Amniotic epithelial cell (primary cell): Measurements from ENCODE around the gene IL6.
A peak's percentile ranks its signal among the peaks of the same experiment; 100 is the strongest.
"Not testable (repeated sequence)": the region's sequence is repeated elsewhere in the genome, so short reads cannot be mapped to it uniquely, and the experiment has no call there.

ENCODE experiments used
- DNase-seq: peaks from one replicate; pipeline ENCODE4 v3.0.0-alpha.2; 2010; ENCODE audit warnings: low read depth

The IL6 gene

DNA sequence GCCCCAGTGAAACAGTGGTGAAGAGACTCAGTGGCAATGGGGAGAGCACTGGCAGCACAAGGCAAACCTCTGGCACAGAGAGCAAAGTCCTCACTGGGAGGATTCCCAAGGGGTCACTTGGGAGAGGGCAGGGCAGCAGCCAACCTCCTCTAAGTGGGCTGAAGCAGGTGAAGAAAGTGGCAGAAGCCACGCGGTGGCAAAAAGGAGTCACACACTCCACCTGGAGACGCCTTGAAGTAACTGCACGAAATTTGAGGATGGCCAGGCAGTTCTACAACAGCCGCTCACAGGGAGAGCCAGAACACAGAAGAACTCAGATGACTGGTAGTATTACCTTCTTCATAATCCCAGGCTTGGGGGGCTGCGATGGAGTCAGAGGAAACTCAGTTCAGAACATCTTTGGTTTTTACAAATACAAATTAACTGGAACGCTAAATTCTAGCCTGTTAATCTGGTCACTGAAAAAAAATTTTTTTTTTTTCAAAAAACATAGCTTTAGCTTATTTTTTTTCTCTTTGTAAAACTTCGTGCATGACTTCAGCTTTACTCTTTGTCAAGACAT is 574 bp upstream of the IL6 start:
- peak; percentile 63 for DNase-seq

DNA sequence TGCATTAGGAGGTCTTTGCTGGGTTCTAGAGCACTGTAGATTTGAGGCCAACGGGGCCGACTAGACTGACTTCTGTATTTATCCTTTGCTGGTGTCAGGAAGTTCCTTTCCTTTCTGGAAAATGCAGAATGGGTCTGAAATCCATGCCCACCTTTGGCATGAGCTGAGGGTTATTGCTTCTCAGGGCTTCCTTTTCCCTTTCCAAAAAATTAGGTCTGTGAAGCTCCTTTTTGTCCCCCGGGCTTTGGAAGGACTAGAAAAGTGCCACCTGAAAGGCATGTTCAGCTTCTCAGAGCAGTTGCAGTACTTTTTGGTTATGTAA is 675 bp downstream of the IL6 start:
- DNase-seq: no peak

DNA sequence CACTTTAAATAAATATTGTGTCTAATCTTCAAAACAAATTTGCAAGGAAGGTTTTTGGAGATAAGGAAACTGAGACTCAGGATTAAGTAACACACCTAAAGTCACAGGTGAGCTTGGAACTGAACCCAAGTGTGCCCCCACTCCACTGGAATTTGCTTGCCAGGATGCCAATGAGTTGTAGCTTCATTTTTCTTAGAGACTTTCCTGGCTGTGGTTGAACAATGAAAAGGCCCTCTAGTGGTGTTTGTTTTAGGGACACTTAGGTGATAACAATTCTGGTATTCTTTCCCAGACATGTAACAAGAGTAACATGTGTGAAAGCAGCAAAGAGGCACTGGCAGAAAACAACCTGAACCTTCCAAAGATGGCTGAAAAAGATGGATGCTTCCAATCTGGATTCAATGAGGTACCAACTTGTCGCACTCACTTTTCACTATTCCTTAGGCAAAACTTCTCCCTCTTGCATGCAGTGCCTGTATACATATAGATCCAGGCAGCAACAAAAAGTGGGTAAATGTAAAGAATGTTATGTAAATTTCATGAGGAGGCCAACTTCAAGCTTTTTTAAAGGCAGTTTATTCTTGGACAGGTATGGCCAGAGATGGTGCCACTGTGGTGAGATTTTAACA is 1.5 kb downstream of the IL6 start:
- peak; percentile 34 for DNase-seq

DNA sequence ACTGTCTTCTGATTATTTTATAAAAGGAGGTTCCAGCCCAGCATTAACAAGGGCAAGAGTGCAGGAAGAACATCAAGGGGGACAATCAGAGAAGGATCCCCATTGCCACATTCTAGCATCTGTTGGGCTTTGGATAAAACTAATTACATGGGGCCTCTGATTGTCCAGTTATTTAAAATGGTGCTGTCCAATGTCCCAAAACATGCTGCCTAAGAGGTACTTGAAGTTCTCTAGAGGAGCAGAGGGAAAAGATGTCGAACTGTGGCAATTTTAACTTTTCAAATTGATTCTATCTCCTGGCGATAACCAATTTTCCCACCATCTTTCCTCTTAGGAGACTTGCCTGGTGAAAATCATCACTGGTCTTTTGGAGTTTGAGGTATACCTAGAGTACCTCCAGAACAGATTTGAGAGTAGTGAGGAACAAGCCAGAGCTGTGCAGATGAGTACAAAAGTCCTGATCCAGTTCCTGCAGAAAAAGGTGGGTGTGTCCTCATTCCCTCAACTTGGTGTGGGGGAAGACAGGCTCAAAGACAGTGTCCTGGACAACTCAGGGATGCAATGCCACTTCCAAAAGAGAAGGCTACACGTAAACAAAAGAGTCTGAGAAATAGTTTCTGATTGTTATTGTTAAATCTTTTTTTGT is 2.3 kb downstream of the IL6 start:
- no peak for DNase-seq

DNA sequence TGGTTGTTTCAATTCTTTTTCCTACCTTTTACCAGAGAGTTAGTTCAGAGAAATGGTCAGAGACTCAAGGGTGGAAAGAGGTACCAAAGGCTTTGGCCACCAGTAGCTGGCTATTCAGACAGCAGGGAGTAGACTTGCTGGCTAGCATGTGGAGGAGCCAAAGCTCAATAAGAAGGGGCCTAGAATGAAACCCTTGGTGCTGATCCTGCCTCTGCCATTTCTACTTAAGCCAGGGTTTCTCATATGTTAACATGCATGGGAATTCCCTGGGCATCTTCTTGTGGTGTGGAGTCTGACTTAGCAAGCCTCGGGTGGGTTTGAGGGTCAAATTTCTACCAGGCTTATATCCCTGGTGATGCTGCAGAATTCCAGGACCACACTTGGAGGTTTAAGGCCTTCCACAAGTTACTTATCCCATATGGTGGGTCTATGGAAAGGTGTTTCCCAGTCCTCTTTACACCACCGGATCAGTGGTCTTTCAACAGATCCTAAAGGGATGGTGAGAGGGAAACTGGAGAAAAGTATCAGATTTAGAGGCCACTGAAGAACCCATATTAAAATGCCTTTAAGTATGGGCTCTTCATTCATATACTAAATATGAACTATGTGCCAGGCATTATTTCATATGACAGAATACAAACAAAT is 3.2 kb downstream of the IL6 start:
- no peak for DNase-seq

DNA sequence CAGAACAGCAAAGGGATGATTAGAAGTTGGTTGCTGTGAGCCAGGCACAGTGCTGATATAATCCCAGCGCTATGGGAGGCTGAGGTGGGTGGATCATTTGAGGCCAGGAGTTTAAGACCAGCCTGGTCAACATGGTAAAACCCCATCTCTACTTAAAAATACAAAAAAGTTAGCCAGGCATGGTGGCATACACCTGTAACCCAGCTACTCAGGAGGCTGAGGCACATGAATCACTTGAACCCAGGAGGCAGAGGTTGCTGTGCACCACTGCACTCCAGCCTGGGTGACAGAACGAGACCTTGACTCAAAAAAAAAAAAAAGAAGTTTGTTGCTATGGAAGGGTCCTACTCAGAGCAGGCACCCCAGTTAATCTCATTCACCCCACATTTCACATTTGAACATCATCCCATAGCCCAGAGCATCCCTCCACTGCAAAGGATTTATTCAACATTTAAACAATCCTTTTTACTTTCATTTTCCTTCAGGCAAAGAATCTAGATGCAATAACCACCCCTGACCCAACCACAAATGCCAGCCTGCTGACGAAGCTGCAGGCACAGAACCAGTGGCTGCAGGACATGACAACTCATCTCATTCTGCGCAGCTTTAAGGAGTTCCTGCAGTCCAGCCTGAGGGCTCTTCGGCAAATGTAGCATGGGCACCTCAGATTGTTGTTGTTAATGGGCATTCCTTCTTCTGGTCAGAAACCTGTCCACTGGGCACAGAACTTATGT is 4.1 kb downstream of the IL6 start:
- peak; percentile 78 for DNase-seq

DNA sequence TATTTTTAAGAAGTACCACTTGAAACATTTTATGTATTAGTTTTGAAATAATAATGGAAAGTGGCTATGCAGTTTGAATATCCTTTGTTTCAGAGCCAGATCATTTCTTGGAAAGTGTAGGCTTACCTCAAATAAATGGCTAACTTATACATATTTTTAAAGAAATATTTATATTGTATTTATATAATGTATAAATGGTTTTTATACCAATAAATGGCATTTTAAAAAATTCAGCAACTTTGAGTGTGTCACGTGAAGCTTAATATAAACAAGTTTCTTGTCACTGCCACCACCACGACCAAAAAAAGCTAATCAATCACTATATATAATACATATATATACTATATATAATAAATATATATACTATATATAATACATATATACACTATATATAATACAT is 4.8 kb downstream of the IL6 start:
- no peak for DNase-seq

DNA sequence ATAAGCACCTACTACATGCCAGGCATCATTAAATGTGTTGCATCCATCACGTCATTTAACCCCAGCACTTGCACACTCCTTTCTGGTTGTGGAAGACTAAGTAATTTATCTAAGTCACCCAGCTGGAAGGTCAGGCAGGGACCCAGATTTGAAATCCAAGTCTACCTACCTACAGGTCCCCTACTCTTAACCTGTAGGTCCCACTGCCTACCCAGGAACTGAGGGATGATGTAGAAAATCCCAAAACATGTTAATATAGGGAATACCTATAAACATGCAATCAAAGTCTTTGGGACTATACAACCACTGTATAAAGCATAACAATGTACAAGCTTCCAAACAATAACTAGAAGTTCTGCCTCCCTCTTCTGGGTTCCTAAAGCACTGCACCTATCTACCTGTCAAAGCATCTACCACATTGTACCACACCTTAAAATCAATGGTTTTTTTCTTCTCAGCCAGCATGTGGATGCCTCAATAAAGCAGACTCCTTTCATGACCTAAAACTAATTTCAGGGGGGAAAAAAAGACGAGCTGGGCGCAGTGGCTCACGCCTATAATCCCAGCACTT is 5.6 kb downstream of the IL6 start:
- DNase-seq: no peak

DNA sequence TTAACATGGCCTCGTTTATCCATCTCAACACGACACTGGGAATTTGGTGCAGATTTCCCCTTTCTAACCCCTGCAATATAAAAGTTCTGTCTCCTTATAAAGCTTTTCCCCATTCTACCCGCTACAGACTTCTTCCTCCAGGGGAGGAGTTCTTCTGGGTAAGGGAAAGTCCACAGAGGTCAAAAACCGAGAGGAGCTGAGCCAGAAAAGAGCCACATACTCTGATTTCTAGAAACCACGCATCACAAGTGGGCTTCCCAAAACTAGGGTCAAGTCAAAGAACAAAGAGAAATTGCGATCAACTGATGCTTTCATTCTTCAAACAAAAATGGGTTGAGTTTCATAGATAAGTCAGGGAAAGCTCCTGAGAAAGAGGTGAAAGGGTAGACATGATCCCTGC is 6.8 kb downstream of the IL6 start:
- DNase-seq: no peak

DNA sequence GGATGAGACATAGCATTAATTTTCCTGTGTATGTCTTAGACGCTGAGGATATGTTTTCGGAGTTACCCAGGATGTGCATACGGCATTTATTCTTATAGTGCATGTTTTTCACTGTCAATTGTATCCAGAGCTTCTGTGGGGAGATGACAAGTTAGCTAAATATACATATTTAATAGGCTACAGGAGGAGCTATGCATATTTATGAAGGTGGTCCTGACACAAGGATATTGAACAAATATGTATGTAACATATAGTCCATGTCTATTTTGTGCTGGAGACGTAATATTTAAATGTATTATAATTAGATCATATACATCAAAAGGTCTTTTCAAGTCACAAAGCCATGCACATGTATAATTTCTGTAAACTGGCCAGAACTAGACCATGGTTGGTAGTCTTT is 16.0 kb downstream of the IL6 start:
- no peak for DNase-seq

DNA sequence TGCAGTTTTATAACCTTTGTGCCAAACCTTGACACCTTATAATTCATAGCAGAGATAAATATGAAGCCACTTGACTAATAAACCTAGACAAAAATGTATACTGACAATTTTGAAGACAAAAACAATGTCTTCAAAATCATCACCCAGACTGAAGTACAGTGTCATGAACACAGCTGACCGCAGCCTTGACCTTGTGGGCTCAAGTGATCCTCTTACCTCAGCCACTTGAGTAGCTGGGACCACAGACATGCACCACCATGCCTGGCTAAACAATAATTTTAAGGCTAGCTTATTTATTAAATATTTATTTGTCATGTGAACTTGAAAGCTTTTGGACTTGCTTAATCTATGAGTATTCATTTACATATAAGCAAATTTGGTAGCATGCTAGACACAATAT is 24.3 kb downstream of the IL6 start:
- DNase-seq: no peak

DNA sequence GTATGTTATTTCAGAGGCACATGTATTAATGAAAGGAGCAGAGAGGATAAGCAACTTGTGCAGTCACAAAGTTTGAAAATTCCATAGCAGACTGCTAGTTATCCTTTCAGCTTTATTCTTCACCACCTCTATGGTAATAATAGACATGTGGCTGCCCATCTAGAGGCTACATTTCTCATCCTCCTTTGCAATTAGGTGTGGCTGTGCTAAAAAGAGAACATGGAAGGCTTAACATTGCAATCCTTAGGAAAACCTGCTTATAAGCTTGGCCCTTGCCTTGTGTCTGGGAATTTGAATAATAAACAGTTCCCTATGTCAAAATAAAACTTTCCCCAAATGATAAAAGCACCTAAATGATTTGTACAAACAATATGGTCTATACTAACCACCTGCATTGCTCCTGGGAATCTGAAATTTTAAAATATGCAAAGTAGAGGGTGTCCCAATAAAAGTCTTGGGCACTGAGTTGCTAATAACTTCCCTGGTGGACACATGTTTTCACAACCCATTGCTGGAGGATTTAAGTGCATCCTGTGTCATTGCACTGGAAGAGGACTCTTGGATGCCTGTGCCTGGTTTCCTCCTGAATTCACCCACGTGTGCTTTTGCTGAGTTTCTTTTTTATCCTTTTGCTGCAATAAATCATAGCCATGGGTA is 30.5 kb downstream of the IL6 start:
- DNase-seq: no peak

DNA sequence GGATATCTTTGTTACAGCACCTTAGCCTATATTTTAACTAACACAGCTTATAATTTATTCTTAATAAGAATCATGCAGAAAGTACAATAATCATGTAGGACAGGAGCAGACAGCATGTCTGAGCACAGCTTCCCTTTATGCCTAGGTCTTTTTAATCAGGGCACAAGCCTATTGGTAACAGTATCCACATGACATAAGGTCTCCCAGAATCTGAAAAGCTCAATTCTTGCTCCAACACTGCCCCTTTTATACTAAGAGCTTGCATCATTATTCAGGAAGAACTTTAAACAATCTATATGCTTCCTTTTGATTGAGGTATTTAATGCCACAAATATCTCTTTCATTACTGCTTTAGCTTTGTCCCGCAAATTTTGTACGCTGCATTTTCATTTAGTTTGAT is 31.6 kb downstream of the IL6 start:
- DNase-seq: no peak

DNA sequence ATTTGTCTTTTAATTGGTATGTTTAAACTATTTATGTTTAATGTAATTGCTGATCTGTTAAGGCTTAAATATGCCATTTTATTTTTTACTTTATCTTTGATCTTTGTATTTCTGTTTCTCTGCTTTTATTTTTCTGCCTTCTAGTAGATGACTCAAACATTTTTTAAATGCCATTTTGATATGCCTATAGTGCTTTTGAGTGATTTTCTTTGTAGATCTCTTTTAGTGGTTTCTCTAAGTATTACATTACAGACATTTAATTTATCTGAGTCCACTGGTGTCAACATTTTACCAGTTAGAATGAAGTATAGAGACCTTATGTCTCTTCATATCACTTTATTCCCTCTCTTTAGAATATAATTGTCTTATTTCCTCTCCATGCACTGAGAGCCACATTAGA is 32.7 kb downstream of the IL6 start:
- peak; percentile 33 for DNase-seq

DNA sequence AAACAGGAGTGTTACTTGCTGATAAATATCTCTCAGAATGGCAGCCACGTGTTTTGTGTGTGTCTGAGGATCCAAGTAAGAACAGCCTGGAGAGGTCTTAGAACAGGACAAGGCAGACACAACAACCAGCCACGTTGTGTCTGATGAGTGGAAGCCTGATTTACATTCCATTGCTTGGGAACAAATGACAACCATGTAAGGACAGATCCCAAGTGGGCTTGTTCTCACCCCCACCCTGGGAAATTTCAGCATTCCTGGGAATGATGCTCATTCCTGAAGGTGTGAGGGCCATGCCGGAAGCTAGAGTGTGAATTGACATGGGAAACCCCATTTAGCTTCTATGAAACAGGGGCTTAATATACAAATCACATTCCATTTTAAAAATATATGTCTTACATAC is 35.9 kb downstream of the IL6 start:
- no peak for DNase-seq

DNA sequence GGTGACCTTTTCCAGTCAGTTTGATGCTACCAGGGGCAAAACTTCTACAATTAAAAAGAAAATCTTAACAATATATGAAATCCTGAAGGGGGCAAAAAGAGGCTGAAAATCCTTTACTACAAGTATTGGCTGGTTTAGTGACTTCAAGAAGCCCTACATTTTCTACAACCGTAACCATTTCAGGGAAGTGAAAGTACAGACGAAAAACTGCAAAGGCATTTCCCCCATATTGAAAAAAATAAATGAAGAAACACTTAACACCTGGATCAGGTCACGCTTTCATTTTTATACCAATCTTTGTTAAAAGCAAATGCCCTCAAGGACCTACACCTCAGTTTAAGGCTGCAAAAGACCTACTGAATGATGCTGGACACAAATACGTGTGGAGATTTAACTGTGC is 38.6 kb downstream of the IL6 start:
- no peak for DNase-seq

DNA sequence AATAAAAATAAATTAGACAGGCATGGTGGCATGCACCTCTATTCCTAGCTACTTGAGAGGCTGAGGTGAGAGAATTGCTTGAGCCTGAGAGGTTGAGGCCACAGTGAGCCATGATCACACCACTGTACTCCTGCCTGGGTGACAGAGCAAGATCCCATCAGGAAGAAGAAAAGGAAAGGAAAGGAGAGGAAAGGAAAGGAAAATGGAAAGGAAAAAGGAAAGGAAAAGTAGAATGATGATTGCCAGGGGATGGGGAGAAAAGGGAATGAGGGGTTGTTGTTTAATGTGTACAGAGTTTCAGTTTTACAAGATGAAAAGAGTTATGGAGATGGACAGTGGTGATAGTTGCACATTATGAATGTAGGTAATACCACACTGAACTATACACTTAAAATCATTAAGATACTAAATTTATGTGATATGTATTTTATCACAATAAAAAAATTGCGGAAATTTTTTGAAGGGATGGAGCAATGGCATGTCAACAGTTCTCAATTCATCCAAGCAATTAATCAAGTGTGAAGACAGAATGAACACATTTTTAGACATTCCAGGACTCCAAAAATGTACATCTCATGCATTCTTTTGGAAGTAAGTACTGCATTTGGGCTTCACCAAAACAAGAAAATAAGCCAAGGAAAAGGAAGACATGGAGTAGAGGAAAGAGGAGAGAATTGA is 44.3 kb downstream of the IL6 start:
- no peak for DNase-seq

DNA sequence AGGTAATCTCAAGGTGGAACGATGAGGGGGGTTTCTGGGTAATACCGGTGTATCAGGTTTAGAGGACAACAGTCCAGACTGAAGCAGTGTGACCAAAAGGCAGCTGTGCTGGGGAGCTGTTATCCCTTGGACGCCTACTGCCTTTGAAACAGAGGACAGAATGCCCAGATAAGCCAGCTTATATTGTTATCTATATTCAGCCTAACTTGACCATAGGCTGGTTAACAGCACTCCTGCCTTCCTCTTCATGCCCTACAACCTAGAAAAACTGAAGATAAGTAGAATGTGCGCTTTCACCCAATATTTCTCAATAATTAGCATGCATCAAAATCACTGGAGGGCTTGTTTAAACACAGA is 44.9 kb downstream of the IL6 start:
- no peak for DNase-seq

DNA sequence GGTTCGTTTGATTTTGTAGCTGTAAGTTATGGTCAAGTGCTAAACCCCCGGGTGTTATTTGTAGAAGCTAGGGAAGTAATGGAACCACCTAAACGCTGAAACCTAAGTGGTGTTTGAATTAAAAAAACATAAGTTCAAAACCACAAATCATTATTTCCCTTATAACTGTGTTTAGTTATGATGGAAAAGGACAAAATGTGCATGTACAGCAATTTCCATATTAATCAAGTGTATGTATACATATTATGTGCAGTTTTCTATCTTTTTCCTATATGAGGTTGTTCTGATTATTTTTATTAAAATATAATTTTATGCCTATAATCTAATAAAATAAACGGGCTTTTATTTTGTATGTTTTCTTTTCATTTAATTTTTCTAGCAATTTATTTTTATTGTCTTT is 45.9 kb downstream of the IL6 start:
- DNase-seq: no peak

DNA sequence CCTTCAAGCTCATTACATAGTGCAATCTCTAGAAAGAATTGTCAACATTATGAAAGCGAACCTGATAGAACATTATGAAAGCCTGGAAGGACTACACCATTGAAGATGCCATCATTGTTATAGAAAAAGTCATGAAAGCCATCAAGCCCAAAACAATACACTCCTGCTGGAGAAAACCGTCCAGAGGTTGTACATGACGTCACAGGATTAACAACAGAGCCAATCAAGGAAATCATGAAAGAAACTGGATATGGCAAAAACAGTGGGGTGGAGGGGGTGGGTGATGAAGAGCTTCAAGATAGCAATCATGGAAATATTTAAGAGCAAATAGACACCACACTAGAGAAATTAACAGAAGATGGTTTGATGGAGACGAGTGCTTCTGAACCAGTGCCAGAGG is 50.0 kb downstream of the IL6 start:
- DNase-seq: no peak

DNA sequence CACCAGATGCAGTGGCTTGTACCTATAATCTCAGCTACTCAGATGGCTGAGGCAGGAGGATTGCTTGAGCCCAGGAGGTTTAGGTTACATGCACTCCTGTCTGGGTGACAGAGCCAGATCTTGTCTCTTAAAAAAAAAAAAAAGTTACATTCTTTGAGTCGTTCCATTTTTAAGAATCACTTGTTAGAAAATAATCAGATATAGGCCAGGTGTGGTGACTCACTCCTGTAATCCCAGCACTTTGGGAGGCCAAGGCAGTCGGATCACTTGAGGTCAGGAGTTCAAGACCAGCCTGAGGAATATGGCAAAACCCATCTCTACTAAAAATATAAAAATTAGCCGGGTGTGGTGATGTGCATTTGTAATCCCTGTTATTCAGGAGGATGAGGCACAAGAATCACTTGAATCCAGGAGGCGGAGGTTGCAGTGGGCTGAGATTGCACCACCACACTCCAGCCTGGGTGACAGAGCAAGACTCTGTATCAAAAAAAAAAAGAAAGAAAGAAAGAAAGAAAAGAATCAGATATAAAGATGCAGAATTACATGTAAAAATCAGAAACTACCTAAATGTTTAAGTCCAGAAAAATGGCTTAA is 52.8 kb downstream of the IL6 start:
- not testable (repeated sequence) for DNase-seq
